Stimulated activated CD4-positive, alpha-beta T cell treated with anti-CD3 and anti-CD28 coated beads, TNF-alpha, amount 100 ng/mL, for 24 hours (primary cell): Measurements from ENCODE around the gene KCNJ12.

Experiments
- DNase-seq, 3 experiments: peaks; one replicate each; pipeline ENCODE4 v3.0.0-alpha.2; 2020; ENCODE audit warnings: low read depth in 3 of 3

Gene KCNJ12

DNA sequence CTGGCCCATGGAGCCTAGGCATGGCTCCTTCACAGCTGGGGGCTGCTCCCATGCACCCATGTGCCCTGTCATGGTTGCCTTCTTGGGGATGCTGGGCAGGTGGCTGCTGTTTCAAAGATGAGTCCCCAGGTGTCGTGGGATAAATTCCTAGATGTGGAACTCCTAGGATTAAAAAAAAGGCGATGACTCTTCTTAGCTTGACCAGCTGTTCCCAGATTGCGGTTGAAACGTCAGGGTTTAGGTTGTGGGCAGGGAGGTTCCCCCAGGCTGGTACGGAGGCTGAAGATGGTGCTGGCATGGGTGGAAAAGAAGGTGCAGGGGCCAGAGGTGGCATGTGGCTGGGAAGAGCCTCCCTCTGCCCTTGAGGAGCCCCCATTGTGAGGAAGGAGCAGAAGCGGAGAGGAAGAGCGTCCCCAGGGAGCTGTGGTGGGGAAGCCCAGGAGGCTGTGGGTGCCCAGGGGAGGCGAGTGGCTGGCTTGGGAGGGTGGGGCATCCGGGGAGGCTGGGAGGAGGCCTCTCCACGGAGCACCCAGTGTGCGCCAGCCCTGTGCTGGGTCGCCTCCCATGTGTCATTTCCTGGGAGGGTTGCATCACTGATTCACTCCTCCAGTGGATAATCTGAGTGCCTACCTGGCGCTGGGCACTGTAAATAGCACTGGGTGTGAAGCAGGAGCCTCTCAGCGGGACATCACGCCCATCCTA lies 7.5 kb upstream of the KCNJ12 start:
- DNase-seq = no peak

GRCh38 chr17:21369395-21369794 lies 6.8 kb upstream of the KCNJ12 start:
- no peak for DNase-seq

DNA sequence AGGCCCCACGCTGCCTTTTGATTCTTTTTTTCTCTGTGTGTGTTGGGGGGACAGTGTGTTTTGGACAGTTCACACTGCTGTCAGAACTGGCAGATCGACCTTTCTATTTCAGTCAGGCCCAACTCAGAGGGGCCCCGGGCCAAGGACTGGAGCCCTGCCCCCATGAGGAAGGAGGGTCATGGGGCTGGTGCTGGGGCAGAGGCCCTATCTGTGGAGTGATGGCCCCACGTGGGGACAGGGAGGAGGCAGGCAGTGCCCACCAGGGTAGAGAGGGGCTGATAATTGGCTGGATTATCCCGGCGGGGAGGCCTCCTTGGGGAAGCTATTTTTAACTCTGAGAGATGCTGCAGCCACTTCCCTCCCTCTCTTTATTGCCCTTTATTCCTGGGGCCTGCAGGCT lies 5.7 kb upstream of the KCNJ12 start:
- DNase-seq = no peak

GRCh38 chr17:21371511-21372081 lies 4.6 kb upstream of the KCNJ12 start:
- no peak for DNase-seq

DNA sequence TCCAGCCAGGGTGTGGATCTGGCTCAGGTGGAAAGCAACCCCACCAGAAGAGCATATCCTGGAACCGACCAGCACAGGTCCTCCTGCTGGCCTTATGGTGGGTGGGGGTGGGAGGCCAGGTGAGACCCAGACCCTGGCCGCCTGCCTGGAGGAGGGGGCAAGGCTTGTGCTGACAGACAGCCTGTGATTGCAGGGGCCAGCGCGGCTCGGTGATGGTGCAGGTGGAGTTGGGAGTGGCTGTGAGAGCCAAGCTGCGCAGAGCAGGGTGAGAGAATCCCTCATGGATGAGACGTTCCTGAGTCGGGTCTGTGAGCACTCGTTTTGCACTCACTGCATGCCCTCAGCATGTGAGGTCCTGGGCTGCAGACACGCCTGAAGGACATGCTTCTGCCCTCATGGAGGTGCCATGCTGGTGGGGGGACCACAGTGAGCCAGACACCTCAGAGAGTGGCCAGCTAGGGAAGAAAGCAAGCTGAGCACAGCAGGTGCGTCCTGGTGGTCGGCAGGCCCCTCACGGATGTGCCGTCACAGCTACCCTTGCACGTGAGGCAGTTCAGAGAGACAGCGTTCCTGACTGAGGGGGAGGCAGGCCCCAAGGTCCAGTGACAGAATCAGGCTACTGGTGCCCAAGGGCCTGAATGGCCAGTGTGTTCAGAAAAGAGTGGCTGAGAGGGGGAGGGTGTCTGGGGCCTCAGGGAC lies 3.8 kb upstream of the KCNJ12 start:
- no peak for DNase-seq

- no peak for DNase-seq
Measured at GRCh38 chr17:21373036-21373435, 3.1 kb upstream of the KCNJ12 start.

GRCh38 chr17:21373696-21374440 lies 2.3 kb upstream of the KCNJ12 start:
- no peak for DNase-seq

GRCh38 chr17:21374441-21375161 lies 1.6 kb upstream of the KCNJ12 start:
- no peak for DNase-seq

- no peak for DNase-seq
Measured at GRCh38 chr17:21375162-21375560, 996 bp upstream of the KCNJ12 start.

DNA sequence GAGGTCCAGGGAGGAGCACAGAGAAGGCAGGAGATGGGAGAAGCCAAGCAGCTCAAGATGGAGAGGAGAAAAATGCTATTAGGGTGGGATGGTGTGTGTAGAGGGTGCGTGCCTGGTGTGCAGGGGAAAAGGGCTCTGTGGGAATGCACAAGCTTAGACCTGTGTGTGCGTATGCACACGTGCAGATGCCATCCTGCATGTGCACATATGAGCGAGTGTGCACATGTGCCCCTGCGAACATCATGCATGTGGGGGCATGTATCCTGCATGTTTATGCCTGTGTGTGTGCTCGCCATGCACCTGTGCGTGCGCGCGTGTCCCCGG lies 438 bp upstream of the KCNJ12 start:
- no peak for DNase-seq

DNA sequence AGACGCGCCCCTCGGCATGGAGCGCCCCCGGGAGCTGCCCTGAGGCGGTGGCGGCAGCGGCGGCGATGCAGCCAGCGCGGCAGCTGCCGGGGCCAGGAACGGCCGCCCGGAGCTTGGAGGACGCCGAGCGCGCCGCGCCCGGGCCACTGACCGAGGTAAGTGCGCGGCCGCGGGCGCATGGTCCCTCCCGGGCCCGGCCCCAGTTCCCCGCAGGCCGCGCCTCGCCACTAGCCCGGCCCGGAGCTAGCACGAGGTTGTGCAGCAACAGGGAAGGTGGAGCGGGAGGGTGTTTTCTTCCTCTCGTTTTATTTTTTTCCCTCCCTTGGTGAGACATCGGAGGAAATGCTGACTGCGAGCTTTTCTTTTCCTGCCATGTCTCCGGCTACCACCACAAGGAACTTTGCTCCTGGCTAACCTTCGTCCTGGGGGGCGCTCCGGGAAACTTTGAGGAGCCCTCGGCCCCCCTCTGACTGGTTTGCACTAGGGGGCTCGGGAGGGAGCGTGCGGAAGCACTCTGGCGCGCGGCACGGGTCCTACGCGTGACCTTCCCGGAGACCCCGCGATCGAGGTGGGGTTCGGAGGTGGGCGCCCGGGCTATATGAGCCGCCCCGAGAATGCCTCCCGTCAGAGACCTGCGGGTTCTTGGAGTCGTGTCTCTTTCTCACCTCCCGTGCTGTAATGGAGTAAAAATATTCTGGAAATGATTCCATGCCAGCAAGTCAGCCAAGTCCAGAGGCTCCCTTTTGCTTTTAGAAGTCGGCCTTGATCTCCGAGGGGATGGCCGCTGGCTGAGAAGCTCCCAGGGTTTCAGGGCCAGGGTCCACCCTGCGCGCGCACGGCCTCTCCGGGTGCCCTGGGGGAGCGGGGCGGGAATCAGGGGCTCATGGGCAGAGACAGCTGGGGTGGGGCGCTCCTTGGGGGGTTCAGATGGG lies 868 bp downstream of the KCNJ12 start:
- no peak for DNase-seq

GRCh38 chr17:21377705-21378396 lies 1.7 kb downstream of the KCNJ12 start:
- no peak for DNase-seq

GRCh38 chr17:21378553-21378952 lies 2.4 kb downstream of the KCNJ12 start:
- no peak for DNase-seq

GRCh38 chr17:21379080-21379711 lies 3.0 kb downstream of the KCNJ12 start:
- no peak for DNase-seq

DNA sequence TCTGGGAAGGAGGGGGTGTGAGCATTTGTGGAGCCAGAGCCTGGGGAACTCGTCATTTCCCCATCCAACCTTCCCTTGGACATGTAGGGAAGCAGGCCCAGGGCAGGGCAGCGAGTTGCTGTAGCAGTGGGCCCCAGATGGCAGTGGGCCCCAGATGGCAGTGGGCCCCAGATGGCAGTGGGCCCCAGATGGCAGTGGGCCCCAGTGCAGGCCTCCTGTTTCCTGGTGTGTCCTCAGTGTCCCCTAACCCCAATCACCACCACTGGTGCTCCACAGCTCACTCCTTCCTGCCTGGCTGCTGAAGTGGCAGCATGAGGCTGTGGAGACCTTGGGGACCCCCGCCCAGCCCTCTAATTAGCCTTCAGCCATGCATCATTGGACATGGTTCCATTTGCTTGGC lies 4.5 kb downstream of the KCNJ12 start:
- no peak for DNase-seq

- DNase-seq = no peak
Measured at GRCh38 chr17:21381076-21381706, 5.0 kb downstream of the KCNJ12 start.

GRCh38 chr17:21382560-21383495 lies 6.7 kb downstream of the KCNJ12 start:
- DNase-seq = no peak

DNA sequence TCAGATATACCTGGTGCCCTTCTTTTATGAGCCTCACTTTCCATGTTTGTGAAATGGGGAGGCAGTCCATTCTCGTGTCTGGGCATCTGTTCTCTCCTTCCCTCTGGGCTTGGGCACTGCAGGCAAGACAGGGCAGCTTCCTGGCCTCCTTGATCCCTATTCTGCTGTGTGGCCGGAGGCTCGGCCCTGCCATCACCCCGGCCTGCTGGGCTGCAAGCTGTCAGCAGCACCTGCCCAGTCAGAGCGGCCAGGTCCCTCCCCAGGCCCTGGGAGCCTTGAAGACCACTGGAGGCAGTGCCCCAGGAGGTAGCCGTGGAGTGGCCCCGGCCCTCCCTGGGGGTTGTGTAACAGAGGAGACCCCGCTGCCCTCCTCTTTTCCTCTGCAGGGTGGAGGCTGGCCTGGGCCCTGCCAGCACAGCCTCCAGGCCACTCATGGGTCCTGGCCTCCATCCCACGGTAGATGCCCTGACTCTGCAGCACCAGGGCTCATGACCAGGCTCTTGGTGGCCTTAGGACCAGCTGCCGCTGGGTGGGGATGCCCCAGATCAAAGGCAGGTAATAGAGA lies 9.2 kb downstream of the KCNJ12 start:
- DNase-seq = no peak
